HCT116 (cell line): ENCODE data around the gene ANAPC2. TPM values are rescaled to one million over a fixed set of nuclear protein-coding genes. Genes with fewer than 3 reads are reported as not detected.

Source experiments
- ATAC-seq: fragments of 200-7000 bp; cut with Tn5 transposase; 2 replicates; pipeline ENCODE4 v1.9.1; 2020; ENCODE audit warnings: mild to moderate bottlenecking, moderate library complexity
- BruUV-seq: library from RNA; stranded (reverse); fragments of 400-500 nt; replicated peaks from 2 replicates; lab custom pipeline; 2021; lab: Mats Ljungman, UMichigan
- CTCF ChIA-PET: fragments of 300-600 bp; sonication (Branson Sonifier 250); formaldehyde crosslinking; loops from one replicate; lab custom pipeline; 2021; ENCODE audit warnings: antibody characterized with exemption; lab: Charles Lee
- POLR2A ChIA-PET: fragments of 300-600, 350-600 bp; sonication (Branson Sonifier 250); formaldehyde crosslinking; loops from one replicate; lab custom pipeline; 2021; ENCODE audit warnings: antibody characterized with exemption; lab: Charles Lee
- RAD21 ChIA-PET, 2 experiments: fragments of 300-600 bp; sonication (Branson Sonifier 250); formaldehyde crosslinking; loops; one replicate each; lab custom pipeline; 2023; ENCODE audit warnings: low total read pairs in 2 of 2; ENCODE audit not compliant: uncharacterized antibody in 2 of 2, unreplicated experiment in 2 of 2, low non-redundant PET in 1 of 2; lab: Charles Lee
- DNase-seq: peaks from one replicate; pipeline ENCODE4 v3.0.0-alpha.2; 2010; ENCODE audit warnings: low read depth, low spot score
- H2AFZ ChIP-seq: fragments of 200-600 bp; shearing (Covaris generic), sonication (generic); 2 replicates; pipeline ENCODE4 v1.6.1; 2017; ENCODE audit warnings: low read depth, mixed run types, mixed read lengths, antibody characterized with exemption, low read length; ENCODE audit not compliant: poor library complexity, severe bottlenecking
- H3K27ac ChIP-seq: 2 replicates; pipeline ENCODE4 v1.5.1; 2012; ENCODE audit warnings: low read depth, low read length
- H3K27me3 ChIP-seq: fragments of 200-600 bp; sonication (generic); 2 replicates; pipeline ENCODE4 v1.6.1; 2016; ENCODE audit warnings: mixed run types, low read length, mixed read lengths; ENCODE audit not compliant: insufficient read depth
- H3K36me3 ChIP-seq, 2 experiments: fragments of 200-500 bp in 1 of 2; fragments of 200-600 bp in 1 of 2; sonication (Bioruptor generic) in 1 of 2; sonication (generic) in 1 of 2; 2 replicates each; pipeline versions ENCODE4 v1.5.1 to v1.6.1; 2014 to 2016; ENCODE audit warnings: low read length in 2 of 2, inconsistent platforms in 1 of 2, mixed read lengths in 1 of 2, mixed run types in 1 of 2; ENCODE audit not compliant: insufficient read depth in 2 of 2, control insufficient read depth in 1 of 2
- H3K4me1 ChIP-seq, 2 experiments: fragments of 200-600 bp in 1 of 2; sonication (generic) in 1 of 2; 2 replicates each; pipeline versions ENCODE4 v1.5.1 to v1.6.1; 2012 to 2017; ENCODE audit warnings: low read length in 2 of 2, inconsistent platforms in 1 of 2, mild to moderate bottlenecking in 1 of 2, mixed read lengths in 1 of 2, mixed run types in 1 of 2, moderate library complexity in 1 of 2; ENCODE audit not compliant: insufficient read depth in 2 of 2, control insufficient read depth in 1 of 2
- H3K4me2 ChIP-seq: fragments of 200-600 bp; sonication (generic); 2 replicates; pipeline ENCODE4 v1.6.1; 2017; ENCODE audit warnings: mixed run types, low read length, mixed read lengths
- H3K4me3 ChIP-seq, 2 experiments: fragments of 200-600 bp in 1 of 2; sonication (generic) in 1 of 2; replicated peaks in 1 of 2; 2 replicates each; pipeline ENCODE4 v1.5.1; 2011 to 2016; ENCODE audit warnings: low read length in 2 of 2, control low read depth in 1 of 2, low read depth in 1 of 2, mild to moderate bottlenecking in 1 of 2, mixed read lengths in 1 of 2, mixed run types in 1 of 2
- H3K79me2 ChIP-seq: fragments of 200-600 bp; sonication (generic); 2 replicates; pipeline ENCODE4 v1.6.1; 2017; ENCODE audit warnings: mild to moderate bottlenecking, mixed run types, low read length, moderate library complexity, mixed read lengths; ENCODE audit not compliant: insufficient read depth
- H3K9ac ChIP-seq: fragments of 200-600 bp; sonication (generic); 2 replicates; pipeline ENCODE4 v1.6.1; 2016; ENCODE audit warnings: low read length, mixed read lengths
- H3K9me2 ChIP-seq: fragments of 200-600 bp; sonication (generic), shearing (Covaris generic); 2 replicates; pipeline ENCODE4 v1.6.1; 2017; ENCODE audit warnings: mixed run types, mild to moderate bottlenecking, moderate library complexity; ENCODE audit not compliant: insufficient read depth
- H3K9me3 ChIP-seq, 2 experiments: fragments of 200-500 bp in 1 of 2; fragments of 200-600 bp in 1 of 2; sonication (Bioruptor generic) in 1 of 2; sonication (generic) in 1 of 2; 2 replicates each; pipeline ENCODE4 v1.6.1; 2014 to 2017; ENCODE audit warnings: low read length in 2 of 2, mixed read lengths in 2 of 2, inconsistent platforms in 1 of 2, low read depth in 1 of 2, mild to moderate bottlenecking in 1 of 2, mixed run types in 1 of 2, moderate library complexity in 1 of 2; ENCODE audit not compliant: control insufficient read depth in 1 of 2, insufficient read depth in 1 of 2
- H4K20me1 ChIP-seq: fragments of 200-600 bp; sonication (generic), shearing (Covaris generic); 2 replicates; pipeline ENCODE4 v1.6.1; 2017; ENCODE audit warnings: mixed run types, mild to moderate bottlenecking, moderate library complexity; ENCODE audit not compliant: insufficient read depth
- CEBPB ChIP-seq: IDR thresholded peaks from 2 replicates; pipeline ENCODE4 v1.6.1; 2012; ENCODE audit warnings: low read depth
- EGR1 ChIP-seq: IDR thresholded peaks from 2 replicates; pipeline ENCODE4 v1.6.1; 2012; ENCODE audit warnings: low read depth
- ELF1 ChIP-seq: IDR thresholded peaks from 2 replicates; pipeline ENCODE4 v1.6.1; 2012; ENCODE audit warnings: low read depth, borderline replicate concordance
- POLR2AphosphoS5 ChIP-seq: IDR thresholded peaks from 2 replicates; pipeline ENCODE4 v1.6.1; 2011; ENCODE audit warnings: mild to moderate bottlenecking, low read depth, low read length, moderate library complexity
- SIN3A ChIP-seq: IDR thresholded peaks from 2 replicates; pipeline ENCODE4 v1.6.1; 2012; ENCODE audit warnings: low read depth
- TCF7L2 ChIP-seq: IDR thresholded peaks from 2 replicates; pipeline ENCODE4 v1.7.0; 2011; ENCODE audit warnings: borderline replicate concordance, inconsistent platforms; ENCODE audit not compliant: insufficient read depth, insufficient read length; ENCODE audit errors: extremely low read depth
- ZFX ChIP-seq: fragments of 450-650 bp; IDR thresholded peaks from 2 replicates; pipeline ENCODE4 v1.6.1; 2017
- ZNF274 ChIP-seq: fragments of 200-500 bp; sonication (Bioruptor generic); IDR thresholded peaks from 2 replicates; pipeline ENCODE4 v1.6.1; 2014; ENCODE audit warnings: mild to moderate bottlenecking, low read depth, low read length, inconsistent platforms
- intact Hi-C: fragments of 100-400 bp; cut with micrococcal nuclease; formaldehyde crosslinking; loops from 2 replicates; pipeline ENCODE4 v1.10.0; 2022
- total RNA-seq: library from RNA; stranded (reverse); gene quantifications from one replicate; pipeline ENCODE4 v1.2.1, GENCODE V29; 2021; ENCODE audit not compliant: unreplicated experiment
- TF ChIP-seq, protein P1 (sequence below): IDR thresholded peaks from 2 replicates; pipeline ENCODE4 v1.6.1; 2012
- TF ChIP-seq, protein P2 (sequence below): IDR thresholded peaks from 2 replicates; pipeline ENCODE4 v1.6.1; 2011; ENCODE audit warnings: mild to moderate bottlenecking, low read length, moderate library complexity; ENCODE audit not compliant: insufficient replicate concordance; ENCODE audit errors: extremely low read depth
- TF ChIP-seq, protein P3 (sequence below): IDR thresholded peaks from 2 replicates; pipeline ENCODE4 v1.6.1; 2012; ENCODE audit warnings: low read depth
- TF ChIP-seq, protein P4 (sequence below): IDR thresholded peaks from 2 replicates; pipeline ENCODE4 v1.6.1; 2012

ANAPC2 gene
- total RNA-seq, 1 experiment from 2014 or later: 75.5 TPM

DNA sequence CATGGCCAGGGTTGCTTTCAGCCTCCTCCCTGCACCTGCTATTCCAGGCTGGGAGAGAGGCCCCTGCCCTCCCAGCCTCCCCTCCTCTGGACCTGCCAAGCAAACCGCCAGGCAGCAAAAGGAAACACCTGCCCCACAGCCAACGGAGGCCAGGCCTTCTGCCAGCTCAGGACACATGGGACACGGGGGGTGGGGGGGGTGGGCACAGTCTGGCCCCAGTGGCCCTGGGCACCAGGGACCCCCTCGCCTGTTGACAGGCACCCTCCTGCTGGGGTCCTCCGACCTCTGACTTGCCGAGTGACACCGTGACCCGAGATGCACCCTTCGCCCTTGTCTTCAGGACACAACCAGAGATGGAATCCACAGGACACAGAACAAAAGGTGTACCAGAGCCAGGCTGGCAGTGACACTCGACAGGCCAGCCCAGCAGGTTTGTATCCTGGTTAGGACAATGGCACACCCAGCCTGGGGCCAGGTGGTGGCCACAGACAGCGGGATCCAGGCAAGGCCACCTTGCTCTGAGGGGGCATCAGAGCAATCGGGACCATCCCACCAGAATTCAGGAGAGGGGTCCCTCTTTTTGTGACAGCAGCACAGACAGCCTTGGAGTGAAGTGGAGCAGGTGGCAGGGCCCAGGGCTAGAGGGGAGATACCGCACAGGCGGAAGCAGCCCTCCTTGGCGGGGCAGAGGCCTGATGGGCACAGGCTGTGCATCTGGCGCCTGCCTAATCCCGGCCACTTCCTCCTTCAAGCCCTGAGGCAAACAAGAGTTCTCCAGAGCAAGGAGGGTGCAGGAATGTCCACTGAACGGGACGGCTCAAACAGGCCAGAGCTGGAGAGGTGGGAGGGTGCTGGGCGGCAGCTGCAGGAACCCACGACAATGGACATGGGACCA, 15.2 kb downstream of the ANAPC2 start:
- no peak overlapping the region for H3K4me2 ChIP-seq
- no peak overlapping the region for H3K4me3 ChIP-seq
- no peaks in the 10 kb centered on the region for H4K20me1 ChIP-seq
- DNase-seq (no peak), ATAC-seq (no peak)
- H2AFZ ChIP-seq: no peak overlapping the region
- no peaks in the 10 kb centered on the region for H3K79me2 ChIP-seq
- H3K36me3 ChIP-seq: no peaks in the 10 kb centered on the region
- H3K4me1 ChIP-seq: peaks cover 7 to 26% of the 10 kb centered on the region in 2 experiments
- RAD21 ChIA-PET: no interaction called here
- CTCF ChIA-PET: no interaction called here
- H3K9me3 ChIP-seq: no peaks in the 10 kb centered on the region
- H3K27ac ChIP-seq: no peak overlapping the region
- POLR2A ChIA-PET: no interaction called here
- BruUV-seq: no TSS peak
- no peak for TF ChIP-seq ELF1
- TF ChIP-seq POLR2AphosphoS5: no peak
- H3K9me2 ChIP-seq: no peaks in the 10 kb centered on the region
- intact Hi-C loops: no loop called here
- no peaks in the 10 kb centered on the region for H3K27me3 ChIP-seq
- H3K9ac ChIP-seq: no peak overlapping the region

DNA sequence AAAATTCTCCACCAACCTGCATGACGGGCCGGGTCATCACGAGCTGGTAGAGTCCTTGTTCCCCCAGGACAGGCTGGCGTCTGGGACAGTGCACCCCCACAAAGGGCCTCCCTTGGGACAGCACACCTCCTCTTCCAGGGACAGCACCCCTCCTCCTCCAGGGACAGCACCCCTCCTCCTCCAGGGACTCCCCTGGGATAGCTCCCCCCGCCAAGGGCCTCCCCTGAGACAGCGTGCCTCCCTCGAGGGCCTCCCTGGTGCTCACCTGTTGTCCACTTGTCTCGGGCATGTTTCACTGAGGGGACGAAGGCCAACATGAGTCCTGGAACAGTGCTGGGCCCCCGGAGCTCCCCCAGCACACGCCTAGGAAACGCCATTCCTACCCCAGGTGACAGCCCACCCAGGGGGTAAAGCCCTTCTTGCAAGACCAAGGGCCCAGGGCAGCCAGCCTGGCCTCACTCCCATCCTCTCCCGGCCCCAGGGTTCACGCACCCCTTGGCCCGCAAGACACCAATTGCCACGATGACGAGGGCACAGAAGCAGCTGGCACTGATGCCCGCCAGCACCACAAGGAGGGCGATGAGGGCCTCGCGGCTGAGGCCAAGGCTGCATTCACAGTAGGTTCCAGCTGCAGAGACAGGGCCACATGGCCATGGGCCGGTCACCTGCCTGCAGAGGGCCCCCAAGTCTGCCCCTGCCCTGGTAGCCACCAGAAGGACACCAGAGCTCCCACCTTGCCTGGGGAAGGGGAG, 17.0 kb downstream of the ANAPC2 start:
- POLR2A ChIA-PET: no interaction called here
- RAD21 ChIA-PET: no interaction called here
- H3K27ac ChIP-seq: no peak overlapping the region
- H2AFZ ChIP-seq: no peak overlapping the region
- H3K4me2 ChIP-seq: no peak overlapping the region
- DNase-seq: no peak
- no peak overlapping the region for H3K9ac ChIP-seq
- intact Hi-C loops: no loop called here
- BruUV-seq: no TSS peak
- no peaks in the 10 kb centered on the region for H3K27me3 ChIP-seq
- H3K36me3 ChIP-seq: no peaks in the 10 kb centered on the region
- no peaks in the 10 kb centered on the region for H3K9me2 ChIP-seq
- H3K9me3 ChIP-seq: no peaks in the 10 kb centered on the region
- H4K20me1 ChIP-seq: no peaks in the 10 kb centered on the region
- H3K4me1 ChIP-seq: peaks cover 14 to 40% of the 10 kb centered on the region in 2 experiments
- no peaks in the 10 kb centered on the region for H3K79me2 ChIP-seq
- CTCF ChIA-PET: no interaction called here
- no peak for ATAC-seq
- no peak overlapping the region for H3K4me3 ChIP-seq
- TF ChIP-seq CEBPB: no peak
- TF ChIP-seq ZNF274: no peak
- TF ChIP-seq, protein P1, sequence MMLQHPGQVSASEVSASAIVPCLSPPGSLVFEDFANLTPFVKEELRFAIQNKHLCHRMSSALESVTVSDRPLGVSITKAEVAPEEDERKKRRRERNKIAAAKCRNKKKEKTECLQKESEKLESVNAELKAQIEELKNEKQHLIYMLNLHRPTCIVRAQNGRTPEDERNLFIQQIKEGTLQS: no peak
- no peak for TF ChIP-seq EGR1
- TF ChIP-seq TCF7L2: no peak
- TF ChIP-seq, protein P2, sequence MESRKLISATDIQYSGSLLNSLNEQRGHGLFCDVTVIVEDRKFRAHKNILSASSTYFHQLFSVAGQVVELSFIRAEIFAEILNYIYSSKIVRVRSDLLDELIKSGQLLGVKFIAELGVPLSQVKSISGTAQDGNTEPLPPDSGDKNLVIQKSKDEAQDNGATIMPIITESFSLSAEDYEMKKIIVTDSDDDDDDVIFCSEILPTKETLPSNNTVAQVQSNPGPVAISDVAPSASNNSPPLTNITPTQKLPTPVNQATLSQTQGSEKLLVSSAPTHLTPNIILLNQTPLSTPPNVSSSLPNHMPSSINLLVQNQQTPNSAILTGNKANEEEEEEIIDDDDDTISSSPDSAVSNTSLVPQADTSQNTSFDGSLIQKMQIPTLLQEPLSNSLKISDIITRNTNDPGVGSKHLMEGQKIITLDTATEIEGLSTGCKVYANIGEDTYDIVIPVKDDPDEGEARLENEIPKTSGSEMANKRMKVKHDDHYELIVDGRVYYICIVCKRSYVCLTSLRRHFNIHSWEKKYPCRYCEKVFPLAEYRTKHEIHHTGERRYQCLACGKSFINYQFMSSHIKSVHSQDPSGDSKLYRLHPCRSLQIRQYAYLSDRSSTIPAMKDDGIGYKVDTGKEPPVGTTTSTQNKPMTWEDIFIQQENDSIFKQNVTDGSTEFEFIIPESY: no peak
- TF ChIP-seq, protein P3, sequence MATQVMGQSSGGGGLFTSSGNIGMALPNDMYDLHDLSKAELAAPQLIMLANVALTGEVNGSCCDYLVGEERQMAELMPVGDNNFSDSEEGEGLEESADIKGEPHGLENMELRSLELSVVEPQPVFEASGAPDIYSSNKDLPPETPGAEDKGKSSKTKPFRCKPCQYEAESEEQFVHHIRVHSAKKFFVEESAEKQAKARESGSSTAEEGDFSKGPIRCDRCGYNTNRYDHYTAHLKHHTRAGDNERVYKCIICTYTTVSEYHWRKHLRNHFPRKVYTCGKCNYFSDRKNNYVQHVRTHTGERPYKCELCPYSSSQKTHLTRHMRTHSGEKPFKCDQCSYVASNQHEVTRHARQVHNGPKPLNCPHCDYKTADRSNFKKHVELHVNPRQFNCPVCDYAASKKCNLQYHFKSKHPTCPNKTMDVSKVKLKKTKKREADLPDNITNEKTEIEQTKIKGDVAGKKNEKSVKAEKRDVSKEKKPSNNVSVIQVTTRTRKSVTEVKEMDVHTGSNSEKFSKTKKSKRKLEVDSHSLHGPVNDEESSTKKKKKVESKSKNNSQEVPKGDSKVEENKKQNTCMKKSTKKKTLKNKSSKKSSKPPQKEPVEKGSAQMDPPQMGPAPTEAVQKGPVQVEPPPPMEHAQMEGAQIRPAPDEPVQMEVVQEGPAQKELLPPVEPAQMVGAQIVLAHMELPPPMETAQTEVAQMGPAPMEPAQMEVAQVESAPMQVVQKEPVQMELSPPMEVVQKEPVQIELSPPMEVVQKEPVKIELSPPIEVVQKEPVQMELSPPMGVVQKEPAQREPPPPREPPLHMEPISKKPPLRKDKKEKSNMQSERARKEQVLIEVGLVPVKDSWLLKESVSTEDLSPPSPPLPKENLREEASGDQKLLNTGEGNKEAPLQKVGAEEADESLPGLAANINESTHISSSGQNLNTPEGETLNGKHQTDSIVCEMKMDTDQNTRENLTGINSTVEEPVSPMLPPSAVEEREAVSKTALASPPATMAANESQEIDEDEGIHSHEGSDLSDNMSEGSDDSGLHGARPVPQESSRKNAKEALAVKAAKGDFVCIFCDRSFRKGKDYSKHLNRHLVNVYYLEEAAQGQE: no peak
- no peak for TF ChIP-seq ZFX
- TF ChIP-seq, protein P4, sequence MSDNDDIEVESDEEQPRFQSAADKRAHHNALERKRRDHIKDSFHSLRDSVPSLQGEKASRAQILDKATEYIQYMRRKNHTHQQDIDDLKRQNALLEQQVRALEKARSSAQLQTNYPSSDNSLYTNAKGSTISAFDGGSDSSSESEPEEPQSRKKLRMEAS: no peak
- TF ChIP-seq SIN3A: no peak
